ENCODE results near the gene KRTAP10-12.

The KRTAP10-12 gene

GRCh38 chr21:44724196-44724595, 27.2 kb downstream of the KRTAP10-12 start:
- TF ChIP-seq CTCF (IDR thresholded peaks at IDR 0.05; ENCODE audit: insufficient read depth, low read depth, low read length, missing control alignments) = no peak
- DNase-seq (ENCODE audit: low read depth) = no peak
- no peak overlapping the region for H3K4me3 ChIP-seq (ENCODE audit: low read depth, low read length)

GRCh38 chr21:44724926-44725325, 28.0 kb downstream of the KRTAP10-12 start:
- DNase-seq (ENCODE audit: low read depth) = no peak
- TF ChIP-seq CTCF (IDR thresholded peaks at IDR 0.05; ENCODE audit: insufficient read depth, low read depth, low read length, missing control alignments) = no peak
- no peak overlapping the region for H3K4me3 ChIP-seq (ENCODE audit: low read depth, low read length)

GRCh38 chr21:44726826-44727225, 29.9 kb downstream of the KRTAP10-12 start:
- DNase-seq (ENCODE audit: low read depth) = no peak
- no peak overlapping the region for H3K4me3 ChIP-seq (ENCODE audit: low read depth, low read length)
- TF ChIP-seq CTCF (IDR thresholded peaks at IDR 0.05; ENCODE audit: insufficient read depth, low read depth, low read length, missing control alignments) = no peak

- TF ChIP-seq CTCF (IDR thresholded peaks at IDR 0.05; ENCODE audit: insufficient read depth, low read depth, low read length, missing control alignments) = no peak
- DNase-seq (ENCODE audit: low read depth) = no peak
- no peak overlapping the region for H3K4me3 ChIP-seq (ENCODE audit: low read depth, low read length)
Observed at GRCh38 chr21:44727321-44727720, 30.3 kb downstream of the KRTAP10-12 start.

GRCh38 chr21:44727757-44728156, 30.8 kb downstream of the KRTAP10-12 start:
- no peak overlapping the region for H3K4me3 ChIP-seq (ENCODE audit: low read depth, low read length)
- DNase-seq (ENCODE audit: low read depth) = no peak
- TF ChIP-seq CTCF (IDR thresholded peaks at IDR 0.05; ENCODE audit: insufficient read depth, low read depth, low read length, missing control alignments) = no peak

- TF ChIP-seq CTCF (IDR thresholded peaks at IDR 0.05; ENCODE audit: insufficient read depth, low read depth, low read length, missing control alignments) = no peak
- H3K4me3 ChIP-seq (ENCODE audit: low read depth, low read length) = no peak overlapping the region
- DNase-seq (ENCODE audit: low read depth) = no peak
Observed at GRCh38 chr21:44728716-44729115, 31.7 kb downstream of the KRTAP10-12 start.

- DNase-seq (ENCODE audit: low read depth) = no peak
- no peak overlapping the region for H3K4me3 ChIP-seq (ENCODE audit: low read depth, low read length)
- no peak for TF ChIP-seq CTCF (IDR thresholded peaks at IDR 0.05; ENCODE audit: insufficient read depth, low read depth, low read length, missing control alignments)
Observed at GRCh38 chr21:44729336-44730027, 32.5 kb downstream of the KRTAP10-12 start.

All from GM12865 (cell line).